ENCODE results near the gene PPA1. TPM values are rescaled to one million over a fixed set of nuclear protein-coding genes. Genes with fewer than 3 reads are reported as not detected.
"Not testable (repeated sequence)": the region's sequence is repeated elsewhere in the genome, so short reads cannot be mapped to it uniquely, and the experiment has no call there.

The PPA1 gene
- total and polyA plus RNA-seq, 2 donors (not counting 3 experiments of a cell fraction or from before 2014, with no cell fraction given), result 63.5 to 140 TPM

- Histone ChIP-seq H3K9me3 (replicated peaks; ENCODE audit: control insufficient read depth, insufficient read depth, low read length) (no peaks in the 10 kb centered on the region), H3K4me1 (ENCODE audit: control insufficient read depth, extremely low read depth, insufficient read depth, low read length) (no peaks in the 10 kb centered on the region), H3K9me1 (replicated peaks; ENCODE audit: control insufficient read depth, extremely low read depth, insufficient read depth, low read length) (no peaks in the 10 kb centered on the region), H4K20me1 (replicated peaks; ENCODE audit: control insufficient read depth, extremely low read depth, insufficient read depth, low read length) (peaks cover 5% of the 10 kb centered on the region), H3K36me3 (ENCODE audit: control insufficient read depth in 2 of 2, extremely low read depth in 1 of 2, insufficient read depth in 2 of 2, low read length in 2 of 2) (peaks cover 8 to 27% of the 10 kb centered on the region in 2 experiments), H3K4me2 (ENCODE audit: insufficient read depth, low read length) (no peak overlapping the region), H3K9ac (replicated peaks; ENCODE audit: extremely low read depth, insufficient read depth, low read length) (no peak overlapping the region), H2AFZ (ENCODE audit: low read depth, low read length) (no peak overlapping the region), H3K79me2 (ENCODE audit: control insufficient read depth, insufficient read depth, low read length) (peaks cover 52% of the 10 kb centered on the region), H3K4me3 (replicated peaks in 1 of 3; ENCODE audit: insufficient read depth in 1 of 3, low read depth in 1 of 3, low read length in 3 of 3) (no peak overlapping the region), H3K27me3 (ENCODE audit: control insufficient read depth in 2 of 2, insufficient read depth in 2 of 2, low read length in 2 of 2) (no peaks in the 10 kb centered on the region), H3K27ac (ENCODE audit: insufficient read depth, low read depth, low read length) (no peak overlapping the region)
- intact Hi-C loops (cut with micrococcal nuclease) (no loop called here), dilution Hi-C loops (cut with MboI; ENCODE audit: extremely low pct_ligation_motif_present, low sequenced_read_pairs) (no loop called here)
- ChIA-PET POLR2A (interaction anchor here (1.2 kb wide), 1 partner anchor 10 kb away, joined by 6 read pairs; the partner anchor contains the start of gene SAR1A), CTCF (interaction anchor here (1.1 kb wide), 1 partner anchor 45 kb away, joined by 3 read pairs; no protein-coding TSS in a partner anchor)
- FAIRE-seq (no peak), DNase-seq (ENCODE audit: low read depth, low spot score) (no peak)
- BruUV-seq (replicated peaks), result no TSS peak
- TF ChIP-seq MAX (IDR thresholded peaks at IDR 0.05; ENCODE audit: insufficient read depth, insufficient read length) (no peak), CTCF (IDR thresholded peaks at IDR 0.05; ENCODE audit: extremely low read depth in 1 of 2, insufficient read depth in 1 of 2, low read depth in 1 of 2, low read length in 2 of 2) (no peak)
Observed at GRCh38 chr10:70160798-70161197, 72.4 kb downstream of the PPA1 start.

- H3K79me2 ChIP-seq (ENCODE audit: control insufficient read depth, insufficient read depth, low read length), result peaks cover 40% of the 10 kb centered on the region
- H4K20me1 ChIP-seq (replicated peaks; ENCODE audit: control insufficient read depth, extremely low read depth, insufficient read depth, low read length); dilution Hi-C loops (cut with MboI; ENCODE audit: extremely low pct_ligation_motif_present, low sequenced_read_pairs); BruUV-seq (replicated peaks); H3K4me1 ChIP-seq (ENCODE audit: control insufficient read depth, extremely low read depth, insufficient read depth, low read length); H2AFZ ChIP-seq (ENCODE audit: low read depth, low read length); H3K27ac ChIP-seq (ENCODE audit: insufficient read depth, low read depth, low read length); DNase-seq (ENCODE audit: low read depth, low spot score); H3K27me3 ChIP-seq (ENCODE audit: control insufficient read depth in 2 of 2, insufficient read depth in 2 of 2, low read length in 2 of 2); H3K4me3 ChIP-seq (replicated peaks in 1 of 3; ENCODE audit: insufficient read depth in 1 of 3, low read depth in 1 of 3, low read length in 3 of 3); POLR2A ChIA-PET; H3K9me3 ChIP-seq (replicated peaks; ENCODE audit: control insufficient read depth, insufficient read depth, low read length); H3K9me1 ChIP-seq (replicated peaks; ENCODE audit: control insufficient read depth, extremely low read depth, insufficient read depth, low read length); intact Hi-C loops (cut with micrococcal nuclease); H3K9ac ChIP-seq (replicated peaks; ENCODE audit: extremely low read depth, insufficient read depth, low read length); H3K4me2 ChIP-seq (ENCODE audit: insufficient read depth, low read length); FAIRE-seq: not testable (repeated sequence)
- H3K36me3 ChIP-seq (ENCODE audit: control insufficient read depth in 2 of 2, extremely low read depth in 1 of 2, insufficient read depth in 2 of 2, low read length in 2 of 2), result peaks cover 12 to 32% of the 10 kb centered on the region in 2 experiments
- CTCF ChIA-PET, result interaction anchor here (2.6 kb wide), 1 partner anchor 13 kb away, joined by 17 read pairs; the partner anchor contains the start of gene TYSND1
Observed at GRCh38 chr10:70159366-70159765, 73.9 kb downstream of the PPA1 start.
